ENCODE measurements around the gene HRH3. TPM values are rescaled to one million over a fixed set of nuclear protein-coding genes. Genes with fewer than 3 reads are reported as not detected.
A peak's percentile ranks its signal among the peaks of the same experiment; 100 is the strongest.

The HRH3 gene
- total RNA-seq (ENCODE audit: low replicate concordance): not detected in 2 replicates

DNA sequence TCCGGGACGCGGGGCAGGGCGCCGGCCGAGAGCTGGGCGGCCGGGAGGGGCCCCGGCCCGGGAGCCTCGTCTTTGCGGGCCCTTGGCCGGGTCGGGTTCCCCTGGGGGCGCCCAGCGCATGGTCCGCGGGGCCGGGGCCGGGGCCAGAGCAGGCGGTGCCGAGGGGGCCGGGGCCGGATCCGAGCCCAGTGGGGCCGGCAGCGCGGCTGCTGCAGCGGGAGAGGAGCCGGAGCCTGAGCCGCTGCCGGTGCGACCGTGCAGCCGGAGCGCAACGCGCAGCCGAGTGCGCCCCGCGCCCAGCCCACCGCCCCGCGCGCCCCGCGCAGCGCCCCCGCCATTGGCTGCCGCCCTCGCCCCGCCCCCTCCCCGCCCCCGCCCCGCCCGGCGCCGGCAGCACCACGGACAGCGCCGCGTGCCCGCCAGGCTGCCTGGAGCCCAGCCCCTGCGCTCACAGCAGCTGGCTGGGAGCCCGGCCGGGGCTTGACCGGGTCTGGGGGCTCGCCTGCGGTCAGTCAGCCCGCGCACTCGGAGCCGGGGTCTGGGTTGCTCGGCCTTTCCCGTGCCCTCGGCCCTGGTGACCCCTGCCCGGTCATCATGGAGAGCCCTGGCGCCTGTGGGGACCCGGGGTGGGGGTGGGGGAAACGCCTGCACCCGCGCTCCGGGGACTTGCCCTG lies at the start of gene HRH3:
Gene HRH3, minus strand, starts transcription at position 287 of the 674 bp plus-strand sequence. CDS start 308 bp downstream, outside the sequence.
- no peak for DNase-seq (ENCODE audit: low read depth)
- TF ChIP-seq, protein P1, sequence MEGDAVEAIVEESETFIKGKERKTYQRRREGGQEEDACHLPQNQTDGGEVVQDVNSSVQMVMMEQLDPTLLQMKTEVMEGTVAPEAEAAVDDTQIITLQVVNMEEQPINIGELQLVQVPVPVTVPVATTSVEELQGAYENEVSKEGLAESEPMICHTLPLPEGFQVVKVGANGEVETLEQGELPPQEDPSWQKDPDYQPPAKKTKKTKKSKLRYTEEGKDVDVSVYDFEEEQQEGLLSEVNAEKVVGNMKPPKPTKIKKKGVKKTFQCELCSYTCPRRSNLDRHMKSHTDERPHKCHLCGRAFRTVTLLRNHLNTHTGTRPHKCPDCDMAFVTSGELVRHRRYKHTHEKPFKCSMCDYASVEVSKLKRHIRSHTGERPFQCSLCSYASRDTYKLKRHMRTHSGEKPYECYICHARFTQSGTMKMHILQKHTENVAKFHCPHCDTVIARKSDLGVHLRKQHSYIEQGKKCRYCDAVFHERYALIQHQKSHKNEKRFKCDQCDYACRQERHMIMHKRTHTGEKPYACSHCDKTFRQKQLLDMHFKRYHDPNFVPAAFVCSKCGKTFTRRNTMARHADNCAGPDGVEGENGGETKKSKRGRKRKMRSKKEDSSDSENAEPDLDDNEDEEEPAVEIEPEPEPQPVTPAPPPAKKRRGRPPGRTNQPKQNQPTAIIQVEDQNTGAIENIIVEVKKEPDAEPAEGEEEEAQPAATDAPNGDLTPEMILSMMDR (IDR thresholded peaks at IDR 0.05; ENCODE audit: insufficient read depth, low read length): no peak
- peak within 1 kb of the TSS; percentile 35 for H3K4me3 ChIP-seq (ENCODE audit: low read depth, low read length)

- H3K4me3 ChIP-seq (ENCODE audit: low read depth, low read length): no peak overlapping the region
- DNase-seq (ENCODE audit: low read depth): no peak
- TF ChIP-seq, protein P1 (IDR thresholded peaks at IDR 0.05; ENCODE audit: insufficient read depth, low read length): no peak
Measured at GRCh38 chr20:62269871-62270270, 49.8 kb upstream of the HRH3 start.

DNA sequence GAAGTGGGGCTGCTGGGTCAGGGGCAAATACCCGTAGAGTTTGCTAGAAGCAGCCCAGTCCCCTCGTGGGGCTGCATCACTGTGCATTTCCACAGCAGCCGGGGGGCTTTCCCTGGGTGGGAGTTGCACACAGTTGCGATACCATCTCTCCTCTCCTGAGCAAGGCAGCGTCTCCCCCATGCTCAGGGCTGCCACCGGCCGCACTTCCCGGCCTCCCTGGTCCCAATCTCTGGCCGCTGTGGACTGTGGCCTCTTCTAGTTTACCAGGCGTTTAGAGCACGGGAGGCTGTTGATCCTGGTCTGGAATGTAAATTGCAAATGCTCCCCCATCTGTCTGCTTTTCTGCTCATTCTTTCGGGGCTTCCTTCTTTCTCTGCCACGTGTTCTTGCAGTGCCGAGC lies 49.3 kb upstream of the HRH3 start:
- H3K4me3 ChIP-seq (ENCODE audit: low read depth, low read length): no peak overlapping the region
- no peak for DNase-seq (ENCODE audit: low read depth)
- TF ChIP-seq, protein P1 (IDR thresholded peaks at IDR 0.05; ENCODE audit: insufficient read depth, low read length): no peak

GRCh38 chr20:62268228-62268900 lies 48.3 kb upstream of the HRH3 start:
- H3K4me3 ChIP-seq (ENCODE audit: low read depth, low read length): no peak overlapping the region
- TF ChIP-seq, protein P1 (IDR thresholded peaks at IDR 0.05; ENCODE audit: insufficient read depth, low read length): no peak
- DNase-seq (ENCODE audit: low read depth): no peak

DNA sequence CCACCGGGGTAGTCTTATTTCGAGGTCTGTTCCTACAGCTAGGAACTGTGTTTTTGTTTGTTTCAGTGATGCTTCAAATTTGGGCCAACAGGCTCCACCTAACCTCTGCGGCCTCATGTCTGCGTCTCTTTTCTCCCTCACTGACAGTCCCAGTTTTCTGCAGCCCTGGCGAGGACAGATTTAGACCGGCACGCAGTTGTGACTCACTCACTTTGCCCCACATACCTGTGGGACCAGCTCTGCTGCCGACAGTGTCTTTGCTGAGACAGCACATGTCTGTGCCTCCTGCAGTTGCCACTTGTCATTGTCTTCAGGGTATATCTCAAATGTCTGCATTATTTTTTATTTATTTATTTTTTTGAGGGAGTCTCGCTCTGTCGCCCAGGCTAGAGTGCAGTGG lies 47.5 kb upstream of the HRH3 start:
- no peak for DNase-seq (ENCODE audit: low read depth)
- TF ChIP-seq, protein P1 (IDR thresholded peaks at IDR 0.05; ENCODE audit: insufficient read depth, low read length): no peak

DNA sequence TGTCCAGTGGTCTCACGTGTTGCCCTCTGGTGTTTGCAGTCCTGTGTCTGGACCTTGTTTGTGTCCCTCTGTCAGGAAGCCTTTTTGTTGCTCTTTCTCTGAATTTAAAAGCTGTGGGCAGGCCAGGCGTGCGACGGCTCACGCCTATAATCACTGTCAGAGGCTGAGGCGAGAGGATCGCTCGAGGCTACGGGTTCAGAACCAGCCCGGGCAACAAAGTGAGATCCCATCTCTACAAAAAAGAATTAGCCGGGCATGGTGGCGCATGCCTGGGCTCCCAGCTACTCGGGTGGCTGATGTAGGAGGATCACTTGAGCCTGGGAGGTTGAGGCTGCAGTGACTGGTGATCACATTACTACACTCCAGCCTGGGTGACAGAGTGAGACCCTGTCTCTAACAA lies 46.8 kb upstream of the HRH3 start:
- DNase-seq (ENCODE audit: low read depth): no peak

More for the DNA sequence above, 47.5 kb upstream of the HRH3 start:
- no peak overlapping the region for H3K4me3 ChIP-seq (ENCODE audit: low read depth, low read length)

More for the DNA sequence above, 46.8 kb upstream of the HRH3 start:
- TF ChIP-seq, protein P1 (IDR thresholded peaks at IDR 0.05; ENCODE audit: insufficient read depth, low read length): no peak
- no peak overlapping the region for H3K4me3 ChIP-seq (ENCODE audit: low read depth, low read length)

Data from fibroblast of the aortic adventitia (primary cell).